Inflammatory macrophage treated with lipopolysaccharide for 4 hours (primary cell): ENCODE measurements around the gene MAP3K4.

Source experiments
- DNase-seq: peaks from one replicate; pipeline ENCODE4 v3.0.0-alpha.2; 2020

Gene MAP3K4

DNA sequence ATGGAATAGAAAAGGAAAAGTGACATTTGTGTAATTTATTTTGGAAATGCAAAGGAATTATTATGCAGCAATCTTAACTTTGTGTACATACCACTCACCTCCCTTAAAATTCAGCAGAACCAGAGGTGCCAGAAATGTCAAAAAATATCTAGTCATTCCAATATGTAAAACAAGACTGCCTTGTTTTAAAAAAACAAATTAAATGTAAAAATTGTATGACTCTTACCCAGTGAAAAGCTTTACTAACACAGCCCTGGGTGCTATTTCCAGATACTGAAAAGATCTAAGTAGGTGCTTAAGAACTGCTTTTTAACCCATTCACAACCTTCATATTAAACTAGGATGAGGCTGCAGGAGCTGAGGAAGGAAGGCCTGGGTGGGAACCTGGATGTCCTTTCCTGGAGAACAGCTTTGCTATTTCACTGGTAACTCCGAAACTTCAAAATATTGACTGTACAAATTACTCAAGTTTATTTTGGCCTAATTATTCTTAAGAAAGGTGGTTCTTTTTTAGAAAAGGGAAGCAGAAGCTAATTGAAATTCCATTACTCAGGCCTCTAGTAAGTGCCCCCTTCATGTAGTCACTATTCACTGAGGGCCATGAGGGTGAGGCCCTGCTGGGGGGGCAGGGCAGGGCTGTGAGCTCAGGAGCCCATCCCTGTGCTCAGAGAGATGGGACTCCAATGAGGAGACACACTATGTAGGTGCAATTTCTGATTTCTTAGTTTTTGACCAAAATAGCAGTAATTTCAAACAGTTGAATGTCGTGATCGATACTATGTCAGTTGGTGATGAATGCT, 139.6 kb downstream of the MAP3K4 start:
- DNase-seq = peak; percentile 55

- no peak for DNase-seq
These were observed 140.8 kb downstream of the MAP3K4 start for GRCh38 chr6:161132384-161132783.

- no peak for DNase-seq
These were observed 142.4 kb downstream of the MAP3K4 start for GRCh38 chr6:161133963-161134362.

DNA sequence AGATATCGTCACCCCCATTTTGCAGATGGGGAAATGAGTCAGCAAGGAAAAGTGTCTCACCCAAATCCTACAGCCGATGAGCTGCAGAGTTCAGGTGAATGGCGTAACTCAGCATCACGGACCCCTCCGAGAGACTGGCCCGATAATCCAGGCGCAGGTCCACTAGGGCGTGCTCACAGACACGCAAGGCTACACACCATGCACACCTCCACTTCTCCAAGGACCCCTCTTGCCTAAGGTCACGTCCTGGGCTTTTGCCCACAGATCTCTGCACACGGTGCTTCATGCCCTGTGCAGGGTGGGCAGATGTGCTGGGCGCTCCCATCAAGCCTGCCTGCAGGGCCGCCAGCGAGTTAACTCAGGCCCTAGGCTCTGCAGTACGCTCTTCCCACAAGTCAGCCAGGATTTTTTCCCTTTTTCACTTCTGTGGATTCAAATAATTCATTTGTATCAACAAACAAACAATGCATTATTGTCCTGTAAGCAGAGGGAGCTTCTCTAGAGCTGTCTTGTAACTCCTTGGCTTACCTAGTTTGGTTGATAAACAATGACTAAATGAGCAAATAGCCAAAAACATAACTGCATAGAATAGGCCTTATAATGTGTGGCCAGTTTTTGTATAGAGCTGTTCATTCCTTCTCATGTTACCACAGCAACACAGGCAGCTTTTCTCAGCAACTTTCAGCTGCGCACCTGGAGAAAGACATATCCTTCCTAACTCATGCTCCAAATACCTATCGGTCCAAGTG, 143.2 kb downstream of the MAP3K4 start:
- DNase-seq = no peak

DNA sequence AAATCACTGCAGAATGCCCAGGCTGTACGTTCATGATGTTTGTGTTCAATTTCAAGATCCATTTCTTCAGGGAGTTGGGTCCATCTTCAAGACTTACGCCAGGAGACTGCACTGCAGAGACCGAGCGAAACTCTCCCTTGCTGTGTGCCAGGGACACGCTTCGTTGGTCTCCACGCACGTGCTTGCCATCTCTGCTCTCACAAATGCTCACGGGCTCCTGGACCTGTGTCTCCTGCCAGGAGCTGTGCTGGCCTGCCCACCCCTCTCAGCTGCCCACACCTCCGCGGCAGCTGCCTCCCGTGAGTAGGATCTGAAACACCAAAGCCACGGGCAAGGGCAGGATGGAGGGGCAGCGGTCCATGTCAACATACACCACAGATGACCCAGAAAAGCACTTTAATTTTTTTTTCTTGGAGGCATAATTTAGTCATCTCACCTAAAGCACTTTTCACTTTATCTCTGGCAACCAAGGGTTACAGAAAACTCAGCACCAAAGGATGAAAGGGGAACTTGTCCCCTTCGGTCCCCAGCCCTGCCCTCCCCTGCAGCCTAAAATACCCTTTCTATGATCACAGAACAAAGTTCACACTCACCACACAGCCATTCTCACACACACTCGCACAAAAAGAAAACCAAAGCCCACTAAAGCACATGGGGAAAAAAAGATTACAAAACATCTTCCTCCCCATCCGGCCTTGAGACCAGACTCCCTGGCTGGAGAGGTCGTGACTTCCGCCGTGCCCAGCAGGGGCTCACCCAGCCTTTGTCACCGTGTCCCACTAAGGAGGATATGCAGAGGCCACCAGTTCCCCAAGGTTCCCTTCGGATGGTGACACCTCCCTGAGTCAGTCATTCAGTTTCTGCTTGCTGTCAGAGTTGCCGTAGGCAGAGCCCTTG, 144.4 kb downstream of the MAP3K4 start:
- DNase-seq = peak; percentile 75

DNA sequence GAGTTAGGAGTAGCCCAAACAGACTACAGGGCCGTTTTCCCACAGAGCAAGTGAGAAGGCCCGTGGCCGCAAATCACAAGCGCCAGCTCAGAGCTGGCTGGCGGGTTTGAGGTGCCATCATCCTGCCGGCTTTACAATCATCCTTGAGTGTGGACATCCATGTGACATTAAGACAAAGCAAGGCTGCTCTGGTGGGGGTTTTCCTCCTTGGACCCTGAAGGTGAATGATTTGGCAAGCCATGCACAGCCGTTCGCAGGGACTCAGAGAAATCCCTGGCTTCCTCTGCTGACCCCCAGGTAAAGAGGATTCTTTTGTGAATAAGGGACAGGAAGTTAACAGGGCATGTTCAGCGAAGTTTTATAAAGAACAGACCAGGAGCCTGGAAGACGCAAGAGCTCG, 145.1 kb downstream of the MAP3K4 start:
- no peak for DNase-seq

DNA sequence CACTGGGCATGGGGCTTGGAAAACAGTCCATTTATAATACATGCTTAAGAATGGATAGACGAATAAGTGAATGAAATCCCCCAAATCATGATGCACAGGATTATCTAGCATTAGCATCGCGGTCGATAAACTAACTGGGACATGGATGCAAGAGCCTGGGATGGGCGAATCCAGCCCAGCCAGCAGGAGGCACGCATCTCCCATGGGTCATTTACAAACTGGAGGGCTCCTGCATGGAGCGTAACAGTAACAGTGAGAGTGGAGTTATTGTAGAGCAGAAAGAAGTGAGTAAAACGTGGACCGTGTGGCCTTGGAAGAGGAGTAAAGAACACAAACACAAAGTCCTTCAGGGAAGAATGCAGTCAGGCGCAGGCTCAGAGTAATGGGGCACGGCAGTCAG, 145.8 kb downstream of the MAP3K4 start:
- no peak for DNase-seq

DNA sequence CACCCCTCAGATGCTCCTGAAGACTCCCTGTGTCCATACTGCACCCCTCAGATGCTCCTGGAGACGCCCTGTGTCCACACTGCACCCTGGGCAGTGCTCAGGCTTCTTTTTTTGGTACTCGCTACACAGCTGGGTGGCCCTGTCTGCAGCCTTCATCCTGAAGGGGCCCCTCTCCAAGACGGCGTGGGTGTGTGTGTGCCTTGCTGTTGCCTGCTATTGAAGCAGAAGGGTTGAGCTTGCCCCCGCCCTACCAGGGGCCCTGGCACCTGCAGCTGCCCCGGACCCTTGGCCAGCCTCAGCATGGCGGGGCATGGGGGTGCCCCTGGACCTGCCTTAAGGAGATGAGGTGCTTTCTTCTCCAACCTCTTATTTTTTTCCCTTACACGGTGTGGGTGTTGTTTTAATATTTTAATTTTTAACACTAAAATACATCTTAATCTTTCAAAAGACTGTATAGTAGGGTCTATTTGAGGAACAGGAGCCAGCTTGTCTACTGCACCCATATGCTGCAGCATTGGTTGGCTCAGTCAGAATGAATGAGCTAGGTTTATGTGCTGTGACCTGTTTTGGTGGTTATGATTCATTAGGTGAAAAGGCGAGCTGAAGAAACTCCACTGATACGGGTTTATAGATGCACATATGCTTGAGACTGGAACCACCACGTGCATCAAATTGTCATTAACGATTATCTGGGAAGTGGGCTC, 146.4 kb downstream of the MAP3K4 start:
- no peak for DNase-seq

DNA sequence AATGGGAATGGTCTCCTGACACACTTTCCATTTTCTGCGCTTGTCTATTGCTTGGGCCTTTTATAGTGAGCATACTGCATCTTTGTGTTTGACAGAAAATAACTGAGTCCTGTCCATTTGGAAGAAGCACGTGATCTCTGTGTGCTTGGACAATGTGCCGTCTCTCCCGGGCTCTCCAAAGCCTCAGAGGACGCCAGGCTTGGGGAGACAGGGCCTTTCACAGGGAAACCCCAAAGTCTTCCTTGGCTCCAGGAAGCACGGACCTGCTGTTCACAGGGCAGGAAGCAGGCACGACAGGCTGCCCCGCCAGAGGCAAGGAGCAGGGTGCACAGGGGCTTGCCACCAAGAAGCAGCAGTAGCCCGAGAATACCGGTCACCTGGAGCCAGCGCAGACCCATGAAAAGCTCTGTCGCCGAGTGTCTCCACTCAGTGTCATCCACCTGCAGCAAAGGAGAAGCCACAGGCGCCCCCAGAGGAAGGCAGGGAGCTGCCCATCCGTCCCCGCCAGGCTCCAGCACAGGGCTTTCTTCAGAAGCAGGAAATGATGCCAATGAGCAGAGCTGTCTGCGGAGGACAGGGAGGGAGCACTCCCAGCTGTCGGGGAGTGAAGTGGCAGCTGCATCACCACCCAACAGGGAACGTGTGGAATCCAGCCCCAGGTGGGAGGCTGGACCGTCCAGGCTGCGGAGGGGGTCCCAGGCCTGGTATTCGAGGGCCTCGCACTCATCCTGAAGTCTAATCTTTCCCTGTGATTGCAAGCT, 147.2 kb downstream of the MAP3K4 start:
- no peak for DNase-seq

GRCh38 chr6:161139304-161139765, 147.8 kb downstream of the MAP3K4 start:
- DNase-seq = no peak

DNA sequence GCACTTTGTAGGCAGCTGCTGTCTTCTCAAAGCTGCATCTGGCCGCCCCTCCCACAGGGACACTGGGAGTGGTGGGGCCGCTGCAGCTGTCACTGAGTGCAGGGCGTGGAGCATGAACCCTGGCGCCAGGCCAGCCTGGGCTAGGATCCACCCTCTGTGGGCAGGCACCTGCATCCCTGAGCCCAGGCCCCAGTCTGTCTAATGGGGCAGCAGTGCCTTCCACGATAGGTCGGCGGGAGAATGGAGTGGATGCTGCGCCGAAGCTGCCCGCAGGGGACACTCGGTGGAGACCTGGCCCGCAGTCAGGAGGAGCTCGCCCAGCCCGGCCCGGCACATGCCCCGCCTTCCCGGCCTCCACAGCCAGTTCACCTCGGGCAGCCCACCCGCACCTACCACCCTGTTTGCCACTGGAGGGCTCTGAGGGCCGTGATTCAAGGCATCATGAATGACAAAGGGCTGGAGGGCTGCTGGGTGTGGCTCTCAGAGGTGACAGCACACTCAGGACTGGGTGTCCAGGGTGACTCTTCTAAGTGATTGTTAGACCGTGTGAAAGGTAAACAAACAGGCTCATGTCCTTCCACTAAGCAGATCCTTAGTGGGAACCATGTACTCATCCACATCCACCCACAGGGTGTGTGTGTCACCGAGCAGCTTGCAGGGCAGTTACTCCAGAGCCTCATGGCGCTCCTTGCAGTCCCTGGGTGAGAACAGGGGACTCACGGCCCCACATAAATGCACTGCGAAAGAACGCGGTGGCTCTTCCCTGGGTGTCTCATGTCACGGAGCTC, 148.4 kb downstream of the MAP3K4 start:
- peak; percentile 16 for DNase-seq

DNA sequence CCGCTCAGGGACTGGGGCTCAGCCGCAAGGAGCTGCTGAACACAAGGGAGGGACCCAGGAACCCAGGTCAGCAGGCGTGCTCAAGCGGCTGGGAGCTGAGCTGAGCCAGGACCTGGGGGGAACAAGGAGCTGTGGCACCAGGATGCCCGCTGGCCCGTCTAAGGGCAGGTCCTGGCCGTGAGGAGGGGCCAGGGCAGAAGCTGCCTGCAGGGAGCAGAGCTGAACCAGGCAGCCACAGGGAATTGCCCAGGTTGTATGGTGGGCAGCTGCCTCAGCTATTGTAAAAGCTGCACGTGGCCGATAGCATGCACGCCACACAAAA, 148.9 kb downstream of the MAP3K4 start:
- DNase-seq = no peak

- DNase-seq = no peak
These were observed 149.6 kb downstream of the MAP3K4 start for GRCh38 chr6:161141173-161141572.

GRCh38 chr6:161142957-161143296, 151.4 kb downstream of the MAP3K4 start:
- no peak for DNase-seq

DNA sequence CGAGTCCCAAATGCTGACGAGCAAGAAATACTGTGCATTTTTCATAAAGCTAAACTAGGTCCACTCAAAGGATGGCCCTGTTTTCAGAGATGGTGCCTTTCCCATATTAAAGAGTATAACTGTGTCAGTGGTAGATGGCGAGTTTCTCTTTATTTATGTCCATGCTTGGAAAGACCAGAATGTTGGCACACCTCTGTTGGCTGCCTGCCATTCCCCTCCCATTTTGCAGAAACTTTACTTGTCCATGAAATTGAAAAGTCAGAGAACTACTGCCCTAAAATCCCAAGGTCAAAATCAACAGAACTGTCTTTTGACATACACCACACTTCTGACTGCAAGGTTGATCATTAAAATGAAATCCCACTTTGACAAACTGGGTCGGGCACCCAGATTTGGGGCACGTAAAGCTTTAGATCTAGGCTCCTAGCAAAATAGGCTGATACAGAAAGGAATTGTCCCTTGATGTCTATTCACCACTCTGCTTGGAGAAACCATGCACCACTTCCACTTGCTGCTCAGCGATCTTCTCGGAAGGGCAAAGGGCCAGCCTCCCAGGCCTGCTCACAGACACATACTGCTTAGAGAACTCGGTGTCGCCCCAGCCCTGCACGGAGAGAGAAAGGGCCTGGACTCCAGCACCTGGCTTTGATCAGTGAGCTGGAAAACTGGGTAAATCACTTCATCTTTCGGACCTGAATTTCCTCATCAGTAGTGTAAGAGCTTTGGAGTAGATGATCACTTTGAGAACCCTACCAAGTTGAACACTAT, 152.3 kb downstream of the MAP3K4 start:
- no peak for DNase-seq

- DNase-seq = no peak
These were observed 158.6 kb downstream of the MAP3K4 start for GRCh38 chr6:161150136-161150535.

- no peak for DNase-seq
These were observed 159.0 kb downstream of the MAP3K4 start for GRCh38 chr6:161150566-161150965.

DNA sequence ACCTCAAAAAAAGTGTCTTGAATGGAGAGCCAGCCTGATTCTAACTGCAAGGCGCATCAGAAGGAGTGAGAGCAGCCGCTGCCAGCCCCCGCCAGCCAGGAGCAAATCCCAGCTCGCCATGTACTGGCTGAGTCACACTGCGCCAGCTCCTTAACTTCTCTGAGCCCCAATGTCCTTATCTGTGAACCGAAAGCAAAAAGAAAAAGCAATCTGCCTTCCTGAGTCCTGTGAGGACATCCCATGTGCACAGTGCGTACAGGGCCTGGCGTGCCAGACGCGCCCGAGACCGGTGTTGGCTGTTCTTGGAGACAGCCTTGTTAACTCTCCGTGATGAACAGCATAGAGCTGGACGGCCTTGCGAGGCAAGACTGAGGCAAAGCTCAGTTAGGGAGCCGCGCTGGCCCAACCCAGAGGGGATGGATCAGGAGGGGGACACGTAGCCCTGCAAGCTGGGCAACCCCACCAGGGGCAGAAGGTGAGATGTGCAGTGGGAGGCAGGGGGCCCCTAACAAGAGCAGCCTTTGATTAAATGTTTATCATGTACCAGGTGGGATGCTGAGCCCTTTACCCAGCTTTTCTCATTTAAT, 159.6 kb downstream of the MAP3K4 start:
- DNase-seq = no peak

GRCh38 chr6:161151660-161152526, 160.3 kb downstream of the MAP3K4 start:
- DNase-seq = no peak
